PC-9 (cell line): ENCODE measurements around the gene DYSF.

Source experiments
- EZH2 ChIP-seq: fragments of 200-600 bp; sonication (generic); IDR thresholded peaks from 2 replicates; pipeline ENCODE4 v1.8.0; 2017; ENCODE audit warnings: antibody characterized with exemption, low read depth
- TF ChIP-seq, protein P1 (sequence below): fragments of 200-600 bp; sonication (generic); conservative IDR thresholded peaks from 2 replicates; pipeline ENCODE4 v1.6.1; 2017; ENCODE audit warnings: mixed run types, antibody characterized with exemption, mild to moderate bottlenecking, moderate library complexity

DNA sequence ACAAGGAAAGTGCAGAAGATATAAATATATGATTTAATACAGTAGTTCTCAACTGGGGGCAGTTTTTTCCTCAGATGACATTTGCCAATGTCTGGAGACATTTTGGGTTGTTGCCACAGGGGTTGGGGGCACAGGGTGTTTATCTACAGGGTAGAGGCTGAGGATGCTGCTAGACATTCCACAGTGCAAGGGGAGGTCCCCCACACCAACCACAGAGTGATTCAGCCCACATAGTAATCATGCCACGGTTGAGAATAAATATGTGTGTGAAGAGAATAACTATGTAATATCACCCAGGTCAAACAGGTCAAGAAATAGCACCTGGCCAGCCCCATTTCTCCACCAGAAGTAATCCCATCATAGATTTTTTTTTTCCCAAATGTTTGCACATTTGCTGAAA lies 17.9 kb downstream of the DYSF start:
- TF ChIP-seq, protein P1, sequence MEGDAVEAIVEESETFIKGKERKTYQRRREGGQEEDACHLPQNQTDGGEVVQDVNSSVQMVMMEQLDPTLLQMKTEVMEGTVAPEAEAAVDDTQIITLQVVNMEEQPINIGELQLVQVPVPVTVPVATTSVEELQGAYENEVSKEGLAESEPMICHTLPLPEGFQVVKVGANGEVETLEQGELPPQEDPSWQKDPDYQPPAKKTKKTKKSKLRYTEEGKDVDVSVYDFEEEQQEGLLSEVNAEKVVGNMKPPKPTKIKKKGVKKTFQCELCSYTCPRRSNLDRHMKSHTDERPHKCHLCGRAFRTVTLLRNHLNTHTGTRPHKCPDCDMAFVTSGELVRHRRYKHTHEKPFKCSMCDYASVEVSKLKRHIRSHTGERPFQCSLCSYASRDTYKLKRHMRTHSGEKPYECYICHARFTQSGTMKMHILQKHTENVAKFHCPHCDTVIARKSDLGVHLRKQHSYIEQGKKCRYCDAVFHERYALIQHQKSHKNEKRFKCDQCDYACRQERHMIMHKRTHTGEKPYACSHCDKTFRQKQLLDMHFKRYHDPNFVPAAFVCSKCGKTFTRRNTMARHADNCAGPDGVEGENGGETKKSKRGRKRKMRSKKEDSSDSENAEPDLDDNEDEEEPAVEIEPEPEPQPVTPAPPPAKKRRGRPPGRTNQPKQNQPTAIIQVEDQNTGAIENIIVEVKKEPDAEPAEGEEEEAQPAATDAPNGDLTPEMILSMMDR: no peak
- no peak for TF ChIP-seq EZH2
